CD4-positive, alpha-beta T cell treated with Interleukin-4 for 4 hours (primary cell): ENCODE data around the gene RTCA.
A peak's percentile ranks its signal among the peaks of the same experiment; 100 is the strongest.
"Not testable (repeated sequence)": the region's sequence is repeated elsewhere in the genome, so short reads cannot be mapped to it uniquely, and the experiment has no call there.

Source experiments
- DNase-seq: peaks from one replicate; pipeline ENCODE4 v3.0.0-alpha.2; 2020

Gene RTCA

DNA sequence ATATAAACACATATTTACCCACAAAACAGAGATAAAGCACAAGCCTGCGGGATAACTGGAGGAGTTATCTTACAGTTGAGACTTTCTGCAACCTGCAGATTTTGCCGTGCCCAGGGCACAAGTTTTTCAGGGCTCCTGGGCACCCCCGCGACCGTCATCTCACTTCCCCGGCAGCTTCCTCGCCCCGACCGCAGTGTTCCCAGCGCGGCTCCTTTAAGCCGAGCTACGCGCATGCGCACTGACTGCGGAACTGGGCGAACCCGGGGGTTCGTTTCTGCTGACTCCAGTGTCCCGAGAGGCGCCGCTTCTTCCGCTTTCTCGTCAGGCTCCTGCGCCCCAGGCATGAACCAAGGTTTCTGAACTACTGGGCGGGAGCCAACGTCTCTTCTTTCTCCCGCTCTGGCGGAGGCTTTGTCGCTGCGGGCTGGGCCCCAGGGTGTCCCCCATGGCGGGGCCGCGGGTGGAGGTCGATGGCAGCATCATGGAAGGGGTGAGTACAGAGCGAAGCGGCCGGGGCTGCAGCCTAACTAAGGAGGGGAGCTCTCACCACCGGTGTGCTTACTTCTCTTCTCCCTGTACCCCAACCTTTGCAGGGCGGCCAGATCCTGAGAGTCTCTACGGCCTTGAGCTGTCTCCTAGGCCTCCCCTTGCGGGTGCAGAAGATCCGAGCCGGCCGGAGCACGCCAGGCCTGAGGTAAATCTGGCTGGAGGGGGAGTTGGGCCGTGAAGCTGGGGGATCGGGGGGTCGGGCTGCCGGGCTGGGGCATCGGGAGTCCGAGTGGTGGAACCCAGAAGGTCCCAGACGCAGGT lies at the start of gene RTCA:
TSS of gene RTCA (plus strand) at position 286 of the 810 bp plus-strand sequence. CDS start at position 446, 160 bp downstream.
- peak; percentile 95 for DNase-seq

DNA sequence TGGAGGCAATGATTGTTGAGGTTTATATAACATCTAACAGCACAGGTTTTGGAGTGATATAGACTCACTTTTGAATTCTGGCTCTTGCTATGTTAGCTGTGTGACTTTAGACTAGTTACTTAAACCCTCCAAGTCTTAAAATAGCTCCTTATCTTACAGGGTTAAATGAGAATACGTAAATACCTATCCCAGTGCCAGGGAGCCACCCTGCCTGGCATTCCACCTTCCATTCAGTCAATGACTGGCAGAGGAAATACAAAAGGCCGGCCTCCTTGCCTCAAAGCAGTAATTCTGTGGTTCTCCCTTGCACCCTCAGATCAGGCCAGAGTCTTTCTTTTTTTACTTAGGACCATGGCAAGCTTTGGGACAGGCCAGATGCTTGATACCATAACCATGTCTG lies 48.2 kb upstream of the RTCA start:
- no peak for DNase-seq

GRCh38 chr1:100219457-100219856 lies 46.6 kb upstream of the RTCA start:
- DNase-seq, result no peak

- no peak for DNase-seq
Measured at GRCh38 chr1:100219883-100220282, 46.1 kb upstream of the RTCA start.

GRCh38 chr1:100222428-100222827 lies 43.6 kb upstream of the RTCA start:
- DNase-seq, result no peak

DNA sequence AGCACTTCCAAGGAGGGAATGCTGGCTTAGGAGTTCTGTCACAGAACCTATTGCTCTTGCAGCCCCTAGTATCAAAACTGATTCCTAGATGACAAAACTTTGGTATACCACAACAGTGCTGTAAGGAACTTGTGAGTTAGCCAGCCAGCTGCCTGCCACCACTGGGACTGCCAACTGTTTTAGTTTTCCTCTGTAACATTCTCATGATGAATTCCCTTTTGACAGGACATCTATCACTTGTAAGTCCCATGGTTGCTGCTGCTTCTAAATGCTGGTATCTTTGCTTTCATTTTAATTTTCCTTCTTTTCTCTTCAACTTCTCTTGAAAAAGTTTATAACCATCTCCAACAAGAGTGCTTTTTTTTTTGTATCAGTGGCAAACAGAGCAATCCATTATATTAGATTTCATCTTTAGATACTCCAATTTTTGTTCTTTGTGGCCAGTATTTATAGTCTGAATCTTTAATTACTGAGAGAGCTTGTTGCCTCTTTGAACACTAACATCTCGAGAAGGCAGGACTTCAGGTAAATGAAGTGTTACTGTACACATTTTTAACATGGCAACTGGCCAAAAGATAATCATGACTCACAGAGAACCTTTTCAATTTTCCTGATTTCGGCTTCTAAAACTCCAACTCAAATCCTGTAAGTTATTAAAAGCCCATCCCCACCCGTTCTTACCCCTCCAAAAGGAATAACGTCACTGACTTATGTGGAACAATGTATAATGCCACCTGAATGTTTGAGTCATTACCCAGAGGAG lies 36.2 kb upstream of the RTCA start:
- DNase-seq, result no peak

DNA sequence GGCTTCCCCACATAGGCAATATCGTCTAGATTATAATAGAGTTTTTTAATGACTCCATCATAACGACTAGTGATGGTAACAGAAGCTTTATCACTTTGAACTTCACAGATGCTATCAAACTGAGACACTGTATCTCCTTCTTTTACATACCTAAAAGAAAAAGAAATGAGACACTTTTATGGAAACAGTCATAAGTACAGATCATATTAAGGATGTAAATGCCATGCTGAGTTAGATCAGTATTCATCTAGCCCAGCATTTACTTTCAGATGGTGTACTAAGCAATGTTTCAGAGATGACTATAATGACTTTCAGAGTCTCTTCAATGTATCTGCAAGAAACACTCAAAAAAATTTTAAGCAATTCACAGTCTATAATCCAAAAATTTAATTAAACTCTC lies 35.3 kb upstream of the RTCA start:
- DNase-seq, result no peak

DNA sequence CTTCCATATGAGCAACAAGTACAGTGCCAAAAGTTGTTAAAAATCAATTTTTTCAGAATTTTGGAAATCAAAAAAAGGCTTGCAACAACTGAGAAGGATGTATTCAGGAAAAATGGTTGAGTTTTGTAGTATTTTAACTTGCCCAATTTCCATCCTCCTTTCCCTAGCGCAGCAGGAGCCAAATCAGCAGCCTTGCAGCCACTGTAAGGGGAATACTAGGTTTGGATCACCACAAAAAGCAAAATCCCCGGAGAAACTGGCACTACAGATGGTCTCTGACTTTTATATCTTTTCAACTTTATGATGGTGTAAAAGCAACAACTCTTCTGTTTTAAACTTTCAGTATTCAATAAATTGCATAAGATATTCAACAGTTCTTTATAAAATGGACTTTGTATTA lies 34.3 kb upstream of the RTCA start:
- no peak for DNase-seq

GRCh38 chr1:100232156-100232555 lies 33.9 kb upstream of the RTCA start:
- DNase-seq, result no peak

- DNase-seq, result not testable (repeated sequence)
Measured at GRCh38 chr1:100233566-100233965, 32.5 kb upstream of the RTCA start.

DNA sequence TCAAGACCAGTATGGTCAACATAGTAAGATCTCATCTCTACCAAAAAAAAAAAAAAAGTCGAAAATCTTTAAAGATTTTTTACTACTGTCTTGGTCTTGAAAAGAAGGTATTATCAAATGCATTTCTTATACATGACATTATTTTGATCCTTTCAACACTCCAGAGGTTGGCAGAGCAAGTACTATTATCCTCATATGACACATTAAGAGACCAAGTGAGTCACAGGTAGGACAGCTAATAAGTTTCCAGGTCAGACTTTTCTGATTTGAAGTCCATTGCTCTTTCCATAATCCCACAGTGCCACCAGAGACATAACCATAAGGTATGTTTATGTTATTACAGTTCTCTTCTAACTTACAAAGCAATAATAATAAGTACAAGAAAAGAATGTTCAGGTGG lies 31.6 kb upstream of the RTCA start:
- DNase-seq, result no peak

DNA sequence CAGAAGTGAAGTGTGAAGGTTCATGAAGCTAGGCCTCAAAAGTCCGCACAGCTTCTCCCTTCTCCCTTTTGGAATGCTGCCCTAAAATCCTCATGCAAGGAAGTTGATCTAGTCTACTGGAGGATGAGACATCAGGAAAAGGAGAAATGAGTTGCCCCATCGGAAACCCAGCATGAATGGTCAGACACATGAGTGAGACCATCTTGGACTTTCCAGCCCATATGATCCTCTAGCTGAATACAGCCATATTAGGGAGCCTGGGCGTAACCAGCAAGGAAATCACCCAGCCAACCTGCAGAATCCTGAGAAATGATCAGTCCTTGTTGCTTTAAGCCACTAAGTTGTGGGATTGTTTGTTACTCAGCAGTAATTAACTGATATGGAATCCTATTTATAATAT lies 28.9 kb upstream of the RTCA start:
- DNase-seq, result no peak

- DNase-seq, result no peak
Measured at GRCh38 chr1:100239961-100240360, 26.1 kb upstream of the RTCA start.

- DNase-seq, result no peak
Measured at GRCh38 chr1:100240631-100241030, 25.4 kb upstream of the RTCA start.

DNA sequence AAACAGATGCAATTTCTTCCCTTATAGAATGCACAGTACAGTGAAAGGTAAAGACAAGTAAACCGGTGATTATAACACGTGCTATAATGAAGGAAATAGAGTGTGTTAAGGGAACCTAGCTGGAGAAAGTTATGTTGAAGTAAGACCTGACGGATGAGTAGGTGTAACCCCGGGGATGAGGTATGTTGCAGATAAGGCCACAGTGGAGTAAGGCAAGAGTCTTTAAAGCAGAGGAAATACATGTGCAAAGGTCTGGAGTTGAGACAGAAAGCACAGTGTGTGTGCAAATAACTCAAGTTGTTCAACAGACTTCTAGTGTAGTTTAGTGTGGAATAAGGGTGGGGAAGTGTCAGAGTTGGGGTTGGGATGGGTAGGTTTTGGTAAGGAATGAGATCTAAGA lies 19.3 kb upstream of the RTCA start:
- no peak for DNase-seq

DNA sequence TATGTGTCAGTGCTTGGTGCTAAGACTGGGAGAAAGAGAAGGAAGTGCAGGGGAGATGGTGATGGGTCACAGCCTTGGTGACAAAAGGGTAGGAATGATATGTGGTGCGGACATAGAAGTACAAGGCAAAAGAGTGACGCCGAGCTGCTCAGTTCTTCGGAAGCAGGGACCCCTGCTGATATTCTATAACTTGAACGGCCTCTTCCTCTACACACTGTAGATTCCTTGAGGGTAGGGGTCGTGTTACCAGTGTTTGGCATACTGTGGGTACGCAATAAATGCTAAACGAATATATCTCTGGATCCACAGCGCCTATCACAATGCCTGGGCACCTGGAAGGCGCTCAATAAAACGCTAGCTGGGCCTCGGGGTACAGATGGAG lies 16.9 kb upstream of the RTCA start:
- DNase-seq, result no peak

GRCh38 chr1:100249537-100250257 lies 16.3 kb upstream of the RTCA start, which contains the start of gene DBT:
Gene DBT (minus strand): TSS chr1:100249834. CDS start chr1:100249820, 14 bp downstream.
- DNase-seq, result peak; percentile 90

DNA sequence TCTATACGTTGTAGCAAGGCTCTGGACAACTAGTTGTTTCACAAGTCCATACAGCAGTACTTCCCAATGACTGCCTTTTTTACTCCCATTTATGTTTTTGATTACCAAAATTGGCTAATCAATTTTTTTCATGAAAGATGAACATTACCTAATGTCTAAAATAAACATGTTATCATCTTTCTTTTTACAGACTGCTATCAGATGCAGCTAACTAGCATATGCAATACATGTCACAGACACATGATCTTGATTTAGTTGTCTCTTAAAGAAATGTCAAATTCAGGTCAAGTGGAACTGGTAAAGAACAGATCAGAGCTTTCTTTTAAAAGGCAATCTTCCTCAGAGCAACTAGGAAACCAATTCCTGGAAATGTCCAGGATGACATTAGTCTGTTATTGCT lies 15.8 kb upstream of the RTCA start:
- DNase-seq, result no peak

- no peak for DNase-seq
Measured at GRCh38 chr1:100250807-100251206, 15.2 kb upstream of the RTCA start.

- DNase-seq, result no peak
Measured at GRCh38 chr1:100252901-100253300, 13.1 kb upstream of the RTCA start.

- no peak for DNase-seq
Measured at GRCh38 chr1:100253552-100253951, 12.5 kb upstream of the RTCA start.

- not testable (repeated sequence) for DNase-seq
Measured at GRCh38 chr1:100256273-100256672, 9.7 kb upstream of the RTCA start.

- DNase-seq, result not testable (repeated sequence)
Measured at GRCh38 chr1:100258427-100258826, 7.6 kb upstream of the RTCA start.

DNA sequence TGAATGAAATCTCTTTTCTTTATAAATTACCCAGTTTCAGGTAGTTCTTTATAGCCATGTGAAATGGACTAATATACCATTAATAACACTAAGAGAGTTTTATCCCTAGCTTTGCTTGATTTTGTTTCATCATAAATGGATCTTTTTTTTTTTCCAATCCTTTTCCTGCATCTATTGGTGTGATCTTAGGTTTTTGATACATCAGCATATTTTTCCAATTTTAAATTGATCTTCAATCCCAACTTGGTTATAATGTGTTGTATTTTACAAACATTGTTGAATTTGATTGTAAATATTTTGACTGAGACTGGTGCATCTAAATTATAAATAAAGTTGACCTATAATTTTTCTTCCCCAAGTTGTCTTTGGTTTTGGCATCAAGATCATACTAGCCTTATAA lies 4.3 kb upstream of the RTCA start:
- no peak for DNase-seq
